SU-DHL-6 (cell line): ENCODE results near the gene TBX19.

Experiments
- CTCF ChIP-seq: fragments of 200-600 bp; sonication (generic); IDR thresholded peaks from one replicate; pipeline ENCODE4 v1.5.1; 2017; ENCODE audit warnings: antibody characterized with exemption, mild to moderate bottlenecking, low read length, moderate library complexity; ENCODE audit not compliant: insufficient read depth, poor library complexity, severe bottlenecking
- EZH2phosphoT487 ChIP-seq: fragments of 200-600 bp; sonication (generic), shearing (Covaris generic); conservative IDR thresholded peaks from 2 replicates; pipeline ENCODE4 v1.6.1; 2018; ENCODE audit warnings: mild to moderate bottlenecking, antibody characterized with exemption, low read length, moderate library complexity, mixed read lengths

DNA sequence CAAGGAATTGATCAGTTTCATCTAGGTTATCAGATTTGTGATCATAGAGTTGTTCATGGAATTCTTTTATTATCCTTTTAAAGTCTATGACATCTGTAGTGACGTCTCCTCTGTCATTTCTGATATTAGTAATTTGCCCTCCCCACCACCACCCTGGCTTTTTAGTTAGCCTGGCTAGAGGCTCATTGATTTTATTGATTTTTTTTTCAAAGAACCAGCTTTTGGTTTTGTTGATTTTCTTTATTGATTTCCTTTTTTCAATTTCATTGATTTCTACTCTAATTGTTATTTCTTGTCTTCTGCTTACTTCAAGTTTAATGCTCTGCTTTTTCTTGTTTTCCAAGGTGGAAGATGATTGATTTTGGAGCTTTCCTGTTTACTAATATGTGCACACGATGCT is 23.3 kb upstream of the TBX19 start:
- TF ChIP-seq CTCF (no peak), EZH2phosphoT487 (no peak)
